ENCODE results near the gene CCDC159.
"Not testable (repeated sequence)": the region's sequence is repeated elsewhere in the genome, so short reads cannot be mapped to it uniquely, and the experiment has no call there.

The CCDC159 gene, protein sequence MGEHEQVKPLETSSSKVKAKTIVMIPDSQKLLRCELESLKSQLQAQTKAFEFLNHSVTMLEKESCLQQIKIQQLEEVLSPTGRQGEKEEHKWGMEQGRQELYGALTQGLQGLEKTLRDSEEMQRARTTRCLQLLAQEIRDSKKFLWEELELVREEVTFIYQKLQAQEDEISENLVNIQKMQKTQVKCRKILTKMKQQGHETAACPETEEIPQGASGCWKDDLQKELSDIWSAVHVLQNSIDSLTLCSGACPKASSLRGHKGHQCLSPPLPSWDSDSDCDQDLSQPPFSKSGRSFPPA

DNA sequence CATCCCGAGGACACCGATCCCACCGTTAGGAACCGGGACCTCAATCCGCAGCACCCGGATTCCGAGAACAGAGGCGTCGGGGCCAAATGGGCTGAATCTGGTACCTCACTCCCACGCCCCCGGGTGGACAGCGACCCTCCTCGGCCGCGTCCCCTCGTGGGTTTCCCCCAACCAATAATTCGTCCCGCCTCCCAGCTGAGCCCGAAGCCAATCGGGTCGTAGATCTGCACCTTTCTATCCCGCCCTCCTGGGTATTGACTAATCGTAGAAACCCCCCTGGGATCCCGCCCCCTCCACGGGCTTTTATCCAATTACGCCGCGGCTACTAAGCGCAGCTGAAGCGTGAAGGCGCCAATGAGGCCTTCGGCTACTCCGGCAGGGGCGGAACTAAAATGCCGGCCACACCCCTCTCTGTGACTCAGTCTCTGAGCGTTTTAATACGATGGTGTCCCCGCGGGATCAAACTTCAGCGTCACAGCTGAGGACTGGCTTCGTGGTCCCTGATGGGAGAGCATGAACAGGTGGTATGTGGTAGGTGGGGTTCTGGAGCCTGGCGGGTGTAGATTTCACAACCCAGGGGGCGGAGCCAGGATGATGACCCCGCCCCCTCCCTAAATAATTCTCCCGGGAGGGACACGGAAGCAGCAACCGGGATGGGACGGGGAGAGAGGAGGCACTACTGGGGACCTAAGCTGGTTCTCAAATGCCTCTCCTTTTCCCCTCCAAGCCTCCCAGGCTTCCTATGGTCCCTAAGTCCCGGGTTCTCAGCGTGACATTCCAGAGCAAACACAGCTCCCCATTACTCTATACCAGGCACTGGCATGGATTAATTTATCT lies at the start of gene CCDC159, which contains the start of gene TMEM205:
CCDC159 (plus strand) TSS at position 416 of the 837 bp plus-strand sequence; CDS start at position 504, 88 bp downstream.
TMEM205 (minus strand) TSS at position 165 of the 837 bp plus-strand sequence. CDS start 649 bp downstream, outside the sequence.
- peak; percentile 99 for FAIRE-seq

DNA sequence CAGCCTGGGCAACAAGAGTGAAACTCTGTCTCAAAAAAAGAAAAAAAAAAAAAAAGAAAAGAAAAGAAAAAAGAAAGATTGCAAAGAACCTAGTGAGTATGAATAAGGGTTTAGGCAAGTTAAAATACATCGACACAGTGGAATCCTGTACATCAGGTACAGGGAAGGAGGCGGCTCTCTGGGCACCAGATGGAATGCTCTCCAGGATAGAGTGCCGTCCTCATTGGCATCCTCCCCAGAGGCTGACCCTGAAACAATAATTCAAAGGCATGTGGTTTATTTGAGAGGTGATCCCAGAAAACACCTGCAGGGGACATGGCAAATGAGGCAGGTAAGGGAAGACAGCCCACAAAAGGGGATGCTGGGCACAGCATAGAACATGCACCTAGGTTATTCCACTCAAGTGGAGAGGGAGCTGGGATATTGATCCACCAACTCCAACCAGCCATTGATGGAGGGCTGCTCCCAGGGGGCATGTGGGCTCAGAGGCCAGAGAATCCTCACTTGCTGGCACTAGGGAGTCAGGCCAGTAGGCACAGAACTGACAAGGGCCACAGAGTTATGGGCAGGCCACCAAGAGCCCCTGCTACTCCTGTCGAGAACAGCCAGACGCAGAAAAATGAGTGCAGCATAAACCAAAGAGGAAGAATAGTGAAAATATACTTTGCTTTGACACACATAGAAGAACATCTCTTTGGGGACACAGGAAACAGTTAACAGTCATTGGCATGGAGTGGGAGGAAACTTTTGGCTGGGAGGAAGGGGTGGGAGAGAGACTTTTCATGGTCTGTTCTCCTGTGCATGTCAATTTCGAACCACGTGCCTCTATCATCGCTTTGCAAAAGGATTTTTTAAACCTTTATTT lies 46.1 kb upstream of the CCDC159 start:
- FAIRE-seq = no peak

GRCh38 chr19:11300811-11301120 lies 45.6 kb upstream of the CCDC159 start:
- FAIRE-seq = no peak

GRCh38 chr19:11304936-11305335 lies 41.4 kb upstream of the CCDC159 start:
- no peak for FAIRE-seq

DNA sequence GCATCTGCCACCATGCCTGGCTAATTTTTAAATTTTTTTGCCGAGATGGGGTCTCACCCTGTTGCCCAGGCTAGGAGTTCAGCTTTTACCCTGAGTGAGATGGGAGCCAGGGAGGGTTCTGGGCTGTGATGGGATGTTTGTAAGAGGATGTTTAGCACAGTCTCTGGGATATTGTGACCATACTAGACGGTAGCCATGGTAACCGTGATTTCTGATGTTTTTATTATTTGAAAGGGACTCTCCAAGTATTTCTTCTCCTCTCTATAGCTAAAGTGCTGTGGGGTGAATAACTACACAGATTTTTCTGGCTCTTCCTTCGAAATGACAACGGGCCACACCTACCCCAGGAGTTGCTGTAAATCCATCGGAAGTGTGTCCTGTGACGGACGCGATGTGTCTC lies 40.0 kb upstream of the CCDC159 start:
- no peak for FAIRE-seq

DNA sequence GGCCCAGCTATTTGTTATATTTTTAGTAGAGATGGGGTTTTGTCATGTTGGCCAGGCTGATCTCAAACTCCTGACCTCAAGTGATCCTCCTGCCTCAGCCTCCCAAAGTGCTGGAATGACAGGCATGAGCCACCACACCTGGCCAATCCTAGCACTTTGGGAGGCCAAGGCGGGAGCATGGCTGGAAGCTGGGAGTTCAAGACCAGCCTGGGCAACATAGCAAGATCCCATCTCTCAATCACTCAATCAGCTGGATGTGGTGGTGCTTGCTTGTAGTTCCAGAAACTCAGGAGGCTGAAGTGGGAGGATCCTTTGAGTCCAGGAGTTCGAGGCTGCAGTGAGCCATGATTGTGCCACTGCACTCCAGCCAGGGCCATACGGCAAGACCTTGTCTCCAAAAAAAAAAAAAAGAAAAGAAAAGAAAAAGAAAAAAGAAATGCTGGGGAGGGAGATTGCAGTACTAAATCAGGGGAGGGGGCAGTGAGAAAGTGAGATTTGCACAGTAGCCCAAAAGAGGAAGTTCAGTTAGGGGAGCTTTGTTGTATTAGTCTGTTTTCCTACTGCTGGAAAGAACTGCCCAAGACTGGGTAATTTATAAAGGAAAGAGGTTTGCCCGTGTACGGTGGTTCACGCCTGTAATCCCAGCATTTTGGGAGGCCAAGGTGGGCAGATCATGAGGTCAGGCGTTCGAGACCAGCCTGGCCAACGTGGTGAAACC lies 25.9 kb upstream of the CCDC159 start:
- FAIRE-seq = not testable (repeated sequence)

DNA sequence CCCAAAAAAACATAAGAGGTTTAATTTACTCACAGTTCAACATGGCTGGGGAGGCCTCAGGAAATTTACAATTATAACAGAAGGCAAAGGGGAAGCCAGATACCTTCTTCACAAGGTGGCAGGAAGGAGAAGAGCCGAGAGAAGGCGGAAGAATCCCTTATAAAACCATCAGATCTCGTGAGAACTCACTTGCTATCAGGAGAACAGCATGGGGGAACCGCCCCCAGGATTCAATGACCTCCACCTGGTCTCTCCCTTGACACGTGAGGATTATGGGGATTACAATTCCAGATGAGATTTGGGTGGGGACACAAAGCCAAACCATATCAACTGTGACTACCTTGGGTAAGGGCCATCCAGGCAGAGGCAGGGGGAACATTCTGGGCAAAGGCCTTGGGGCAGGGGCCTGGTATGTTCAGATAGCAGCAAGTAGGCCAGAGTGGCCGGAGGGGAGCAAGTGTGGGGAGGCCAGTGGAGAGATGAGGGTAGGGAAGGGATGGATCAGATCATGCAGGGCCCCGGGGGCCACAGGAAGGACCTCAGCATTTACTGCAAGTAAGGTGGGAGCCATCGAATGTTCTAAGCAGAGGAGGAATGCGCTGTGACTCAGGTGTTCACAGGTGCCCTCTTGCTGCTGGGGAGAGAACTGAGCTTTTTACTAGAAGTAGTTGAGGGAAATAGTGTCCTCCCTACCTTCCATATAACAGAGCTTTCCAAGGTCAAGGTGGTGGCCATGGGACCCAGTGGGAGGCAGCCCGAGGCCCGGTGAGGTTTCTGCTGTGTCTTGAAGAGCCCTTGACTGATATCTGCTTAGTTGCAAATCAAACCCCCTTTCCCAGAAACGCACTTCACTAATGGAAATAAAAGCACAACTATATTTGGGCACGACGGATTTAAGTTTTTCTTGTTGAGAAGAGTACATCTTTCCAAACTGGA lies 24.9 kb upstream of the CCDC159 start:
- FAIRE-seq = no peak

GRCh38 chr19:11322269-11323024 lies 23.9 kb upstream of the CCDC159 start:
- no peak for FAIRE-seq

GRCh38 chr19:11323601-11324078 lies 22.7 kb upstream of the CCDC159 start:
- no peak for FAIRE-seq

GRCh38 chr19:11324079-11324661 lies 22.1 kb upstream of the CCDC159 start:
- FAIRE-seq = no peak

- FAIRE-seq = no peak
Measured at GRCh38 chr19:11324748-11325389, 21.4 kb upstream of the CCDC159 start.

DNA sequence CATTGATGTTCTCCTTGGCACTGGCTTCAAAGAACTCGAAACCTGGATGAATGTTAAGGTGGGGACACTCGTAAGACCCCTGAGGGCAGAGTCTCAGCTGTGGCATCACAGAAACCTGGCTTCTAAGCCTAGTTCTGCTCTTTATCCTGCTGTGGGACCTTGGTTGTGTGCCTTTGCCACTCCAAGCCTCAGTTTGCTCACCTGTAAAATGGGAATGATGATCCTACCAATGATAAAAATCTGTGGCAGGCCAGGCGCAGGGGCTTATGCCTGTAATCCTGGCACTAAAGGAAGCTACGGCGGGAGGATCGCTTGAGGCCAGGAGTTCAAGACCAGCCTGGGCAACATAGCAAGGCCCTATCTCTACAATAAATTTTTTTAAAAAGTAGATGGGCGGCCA lies 20.8 kb upstream of the CCDC159 start:
- FAIRE-seq = no peak

DNA sequence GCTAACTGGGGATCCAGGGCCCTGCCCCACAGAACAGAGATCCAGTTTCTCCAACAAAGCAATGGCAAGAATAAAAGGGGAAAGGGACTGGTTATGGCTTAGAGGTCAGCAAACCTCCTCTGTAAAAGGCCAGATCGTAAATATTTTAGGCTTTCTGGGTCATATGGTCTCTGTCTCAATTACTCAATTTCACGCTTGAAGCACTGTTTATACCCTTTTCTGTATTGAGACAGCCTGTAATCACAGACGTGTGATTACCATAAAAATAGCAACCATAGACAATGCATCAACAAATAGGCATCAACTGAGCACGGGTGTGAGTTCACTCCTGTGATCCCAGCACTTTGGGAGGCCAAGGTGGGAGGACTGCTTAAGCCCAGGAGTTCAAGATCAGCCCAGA lies 16.2 kb upstream of the CCDC159 start:
- FAIRE-seq = no peak

DNA sequence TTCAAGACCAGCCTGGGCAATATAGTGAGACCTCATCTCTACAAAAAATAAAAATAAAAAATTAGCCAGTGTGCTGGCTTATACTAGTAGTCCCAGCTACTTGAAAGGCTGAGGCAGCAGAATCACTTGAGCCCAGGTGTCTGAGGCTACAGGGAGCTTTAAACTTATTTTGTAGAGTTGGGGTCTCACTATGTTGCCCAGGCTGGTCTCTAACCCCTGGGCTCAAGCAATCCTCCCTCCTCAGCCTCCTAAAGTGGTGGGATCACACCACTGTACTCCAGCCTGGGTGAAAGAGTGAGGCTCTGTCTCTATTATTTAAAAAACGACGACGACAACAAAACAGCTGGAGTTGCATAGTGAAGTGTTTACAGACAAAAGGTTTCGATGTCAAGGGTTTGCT lies 14.8 kb upstream of the CCDC159 start:
- no peak for FAIRE-seq

DNA sequence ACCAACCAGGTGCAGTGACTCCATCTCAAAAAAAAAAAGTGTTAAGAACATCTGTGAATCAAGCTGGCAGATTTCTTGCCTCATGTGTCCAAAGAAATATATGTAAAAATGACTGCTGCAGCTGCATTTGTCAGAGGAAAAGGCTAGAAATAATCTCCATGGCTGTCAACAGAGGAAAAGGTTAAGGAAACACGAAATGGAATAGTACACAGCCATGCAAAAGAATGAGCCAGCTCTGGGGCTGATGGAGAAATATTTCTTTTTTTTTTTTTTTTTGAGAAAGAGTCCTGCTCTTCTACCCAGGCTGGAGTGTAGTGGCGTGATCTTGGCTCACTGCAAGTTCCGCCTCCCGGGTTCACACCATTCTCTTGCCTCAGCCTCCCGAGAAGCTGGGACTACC lies 13.5 kb upstream of the CCDC159 start:
- FAIRE-seq = no peak

DNA sequence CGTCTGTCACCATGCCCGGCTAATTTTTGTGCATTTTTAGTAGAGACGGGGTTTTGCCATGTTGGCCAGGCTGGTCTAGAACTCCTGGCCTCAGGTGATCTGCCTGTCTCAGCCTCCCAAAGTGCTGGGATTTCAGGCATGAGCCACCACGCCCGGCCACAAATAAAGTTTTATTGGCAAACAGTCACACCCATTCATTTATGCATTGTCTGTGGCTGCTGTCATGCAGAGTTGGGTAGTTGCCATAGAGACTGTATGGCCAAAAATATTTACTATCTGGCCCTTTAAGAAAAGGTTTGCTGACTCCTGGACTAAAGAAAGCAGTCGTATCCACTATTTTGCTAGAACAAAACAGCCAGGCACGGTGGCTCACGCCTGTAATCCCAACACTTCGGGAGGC lies 12.5 kb upstream of the CCDC159 start:
- FAIRE-seq = not testable (repeated sequence)

GRCh38 chr19:11335449-11336146 lies 10.7 kb upstream of the CCDC159 start:
- FAIRE-seq = no peak

GRCh38 chr19:11337080-11337479 lies 9.2 kb upstream of the CCDC159 start:
- no peak for FAIRE-seq

DNA sequence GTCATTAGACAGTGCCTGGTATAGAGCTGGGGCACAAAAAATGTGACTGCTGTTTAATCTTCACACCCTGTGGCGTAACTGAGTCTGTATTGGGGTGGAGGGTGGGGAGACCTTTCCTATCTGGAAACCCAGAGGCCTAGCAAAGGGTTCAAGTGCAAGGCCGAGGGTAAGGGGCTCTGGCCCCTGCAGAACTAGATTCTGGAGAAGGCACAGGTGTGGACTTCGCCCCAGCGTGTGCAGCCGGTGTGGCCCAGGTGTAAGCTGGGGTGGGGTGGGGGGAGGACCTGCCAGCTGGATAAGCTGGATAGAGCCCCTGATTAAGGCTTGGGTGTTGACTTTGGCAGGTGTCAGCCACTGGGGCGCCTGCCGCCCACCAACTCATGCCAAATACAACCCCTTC lies 8.2 kb upstream of the CCDC159 start:
- no peak for FAIRE-seq
